H1 (cell line): ENCODE data around the gene SLC12A7. TPM values are rescaled to one million over a fixed set of nuclear protein-coding genes. Genes with fewer than 3 reads are reported as not detected.

ENCODE experiments used
- ASH2L ChIP-seq: fragments of 200-600, 300-600 bp; sonication (generic); IDR thresholded peaks from one replicate; pipeline ENCODE4 v1.7.1; 2017; ENCODE audit warnings: low read length
- ATF2 ChIP-seq: IDR thresholded peaks from 2 replicates; pipeline ENCODE4 v1.6.1; 2012; ENCODE audit warnings: low read length, inconsistent platforms
- CBX8 ChIP-seq: fragments of 300-800, 300-1000 bp; sonication (generic); IDR thresholded peaks from 2 replicates; pipeline ENCODE4 v1.7.1; 2016; ENCODE audit warnings: low read depth, low read length, borderline replicate concordance
- JUN ChIP-seq: IDR thresholded peaks from 2 replicates; pipeline ENCODE4 v1.6.1; 2011; ENCODE audit warnings: low read depth, mild to moderate bottlenecking, improper control_type of control experiment, low read length
- MAFK ChIP-seq: IDR thresholded peaks from 2 replicates; pipeline ENCODE4 v1.6.1; 2012; ENCODE audit warnings: low read depth, mild to moderate bottlenecking, improper control_type of control experiment, low read length
- SP1 ChIP-seq: IDR thresholded peaks from 2 replicates; pipeline ENCODE4 v1.6.1; 2011; ENCODE audit warnings: low read depth, low read length
- SP4 ChIP-seq: IDR thresholded peaks from 2 replicates; pipeline ENCODE4 v1.6.1; 2012; ENCODE audit warnings: low read length, inconsistent platforms
- polyA plus RNA-seq, 7 experiments: library from polyadenylated mRNA; depleted of rRNA in 3 of 7; stranded (reverse) in 5 of 7; unstranded in 2 of 7; fragments of >200 nt in 5 of 7; fragments of 200-250 nt in 2 of 7; gene quantifications; 1 replicate in 5 of 7; 2 replicates in 1 of 7; 4 replicates in 1 of 7; pipeline versions ENCODE4 v1.2.1 to v1.2.3, GENCODE V29; 2011 to 2013; ENCODE audit warnings: missing spikeins in 2 of 7, mixed read lengths in 2 of 7
- total RNA-seq: library from RNA; stranded (reverse); fragmentation: NEBNext Ultra II Directional; extraction: Animal tissue kit (Norgen Biotek cat#: 25700); gene quantifications from 2 replicates; pipeline ENCODE4 v1.2.1, GENCODE V29; 2021

The SLC12A7 gene
- total and polyA plus RNA-seq, 2 of the 8 experiments (the other 6 are each of a cell fraction or from before 2014, with no cell fraction given) = 23.5 to 39.7 TPM

- TF ChIP-seq ATF2 (no peak), CBX8 (no peak), JUN (no peak), MAFK (no peak), SP1 (no peak), ASH2L (no peak), SP4 (no peak)
Measured at GRCh38 chr5:1118231-1118698, 6.4 kb upstream of the SLC12A7 start (continued).
